ENCODE results near the gene TMEM38A.
"Not testable (repeated sequence)": the region's sequence is repeated elsewhere in the genome, so short reads cannot be mapped to it uniquely, and the experiment has no call there.

- TF ChIP-seq CTCF, POLR2A, POLR2AphosphoS5 (IDR thresholded peaks at IDR 0.05): not testable (repeated sequence)
Measured at GRCh38 chr19:16673839-16674238, 12.9 kb downstream of the TMEM38A start.
